NCI-H2171 treated with DMSO at 0.1 percent for 48 hours (cell line): ENCODE measurements around the gene PPP5C.
"Not testable (repeated sequence)": the region's sequence is repeated elsewhere in the genome, so short reads cannot be mapped to it uniquely, and the experiment has no call there.

ENCODE experiments used
- DNase-seq: peaks from one replicate; lab custom pipeline; 2025; lab: John Stamatoyannopoulos, UW

Gene PPP5C

DNA sequence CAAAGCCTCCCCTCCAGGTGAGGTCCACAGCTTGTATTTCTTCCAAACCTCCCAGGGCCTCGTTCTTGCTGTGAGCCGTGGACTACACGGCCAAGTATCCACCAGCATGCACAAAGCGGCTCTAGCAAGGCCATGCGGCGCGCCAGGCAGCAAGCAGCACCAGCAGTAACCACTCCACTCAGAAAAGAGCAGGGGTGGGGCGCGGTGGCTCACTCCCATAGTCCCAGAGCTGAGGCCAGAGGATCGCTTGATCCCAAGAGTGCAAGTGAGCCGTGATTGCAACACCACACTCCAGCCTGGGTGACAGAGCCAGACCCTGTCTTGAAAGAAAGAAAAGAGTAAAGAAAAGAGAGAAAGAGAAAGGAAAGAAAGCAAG is 61.8 kb downstream of the PPP5C start:
- DNase-seq = peak; percentile 46

GRCh38 chr19:46409191-46409590 is 62.3 kb downstream of the PPP5C start:
- DNase-seq = no peak

- DNase-seq = no peak
Measured at GRCh38 chr19:46410205-46411087, 63.6 kb downstream of the PPP5C start.

DNA sequence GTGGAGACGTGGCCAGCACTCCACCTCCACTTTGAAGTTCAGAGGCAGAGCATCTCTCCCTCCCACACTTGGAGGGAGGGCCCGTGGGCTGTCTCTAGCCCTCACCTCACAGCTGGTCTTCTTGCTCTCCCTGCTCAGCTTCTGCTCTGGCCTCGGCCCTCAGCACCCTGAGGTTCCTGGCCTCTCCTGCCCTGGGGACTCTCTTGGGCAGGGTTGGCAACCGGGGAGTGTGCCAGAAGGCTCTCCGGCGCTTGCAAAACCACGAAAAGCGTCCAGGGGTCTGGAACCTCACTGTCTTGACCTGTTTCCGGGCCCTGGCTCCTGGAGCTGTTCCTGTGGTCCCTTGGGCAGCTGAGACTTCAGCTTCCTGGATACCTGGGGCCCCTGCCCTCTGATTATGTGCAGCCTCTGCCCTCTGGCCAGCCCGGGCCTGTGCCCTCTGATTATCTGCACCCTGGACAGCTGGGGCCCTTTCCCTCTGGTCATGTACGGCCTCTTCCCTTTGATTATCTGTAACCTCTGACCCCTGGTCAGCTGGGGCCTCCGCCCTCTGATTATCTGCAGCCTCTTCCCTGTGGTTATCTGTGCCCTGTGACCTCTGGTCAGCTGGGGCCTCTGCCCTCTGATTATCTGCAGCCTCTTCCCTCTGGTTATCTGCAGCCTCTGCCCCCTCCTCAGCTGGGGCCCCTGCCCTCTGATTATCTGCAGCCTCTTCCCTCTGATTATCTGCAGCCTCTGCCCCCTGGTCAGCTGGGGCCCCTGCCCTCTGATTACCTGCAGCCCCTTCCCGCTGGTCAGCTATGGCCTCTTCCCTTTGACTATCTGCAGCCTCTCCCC is 64.4 kb downstream of the PPP5C start:
- no peak for DNase-seq

DNA sequence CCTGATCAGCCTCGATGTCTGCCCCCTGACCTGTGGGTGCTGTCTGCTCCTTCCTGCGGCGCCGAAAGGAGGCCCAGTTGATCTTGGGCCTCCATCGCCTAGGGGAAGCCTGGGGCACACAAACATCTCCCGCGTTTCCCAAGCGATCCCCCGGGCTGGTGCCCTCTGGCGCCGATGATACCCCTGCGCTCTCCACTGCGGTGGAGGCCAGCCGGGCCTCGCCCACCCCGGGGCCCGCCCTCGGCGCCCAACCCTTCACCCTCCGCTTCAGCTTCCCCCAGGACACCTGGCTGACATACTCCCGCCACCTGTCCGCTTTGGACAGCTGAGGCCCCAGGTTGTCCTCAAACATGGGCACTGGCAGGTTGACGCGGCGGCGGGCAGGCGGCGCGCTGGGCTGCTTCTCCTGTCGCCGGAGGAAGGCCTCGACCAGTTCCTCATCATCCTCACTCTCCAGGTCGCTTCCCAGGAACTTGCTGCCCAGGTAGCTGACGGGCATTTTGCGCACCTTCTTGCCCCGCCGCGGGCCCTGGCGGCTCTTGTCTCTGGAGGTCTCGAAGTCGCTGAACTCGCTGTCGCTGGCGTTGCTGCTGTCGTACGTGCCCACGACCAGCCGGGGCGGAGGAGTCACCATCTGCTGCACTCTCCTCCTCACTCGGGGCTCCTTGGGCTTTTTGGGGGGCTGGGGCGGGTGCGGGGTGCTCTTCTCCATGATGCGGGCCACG is 65.2 kb downstream of the PPP5C start:
- DNase-seq = peak; percentile 52

GRCh38 chr19:46412650-46413261 is 65.9 kb downstream of the PPP5C start:
- peak; percentile 29 for DNase-seq

DNA sequence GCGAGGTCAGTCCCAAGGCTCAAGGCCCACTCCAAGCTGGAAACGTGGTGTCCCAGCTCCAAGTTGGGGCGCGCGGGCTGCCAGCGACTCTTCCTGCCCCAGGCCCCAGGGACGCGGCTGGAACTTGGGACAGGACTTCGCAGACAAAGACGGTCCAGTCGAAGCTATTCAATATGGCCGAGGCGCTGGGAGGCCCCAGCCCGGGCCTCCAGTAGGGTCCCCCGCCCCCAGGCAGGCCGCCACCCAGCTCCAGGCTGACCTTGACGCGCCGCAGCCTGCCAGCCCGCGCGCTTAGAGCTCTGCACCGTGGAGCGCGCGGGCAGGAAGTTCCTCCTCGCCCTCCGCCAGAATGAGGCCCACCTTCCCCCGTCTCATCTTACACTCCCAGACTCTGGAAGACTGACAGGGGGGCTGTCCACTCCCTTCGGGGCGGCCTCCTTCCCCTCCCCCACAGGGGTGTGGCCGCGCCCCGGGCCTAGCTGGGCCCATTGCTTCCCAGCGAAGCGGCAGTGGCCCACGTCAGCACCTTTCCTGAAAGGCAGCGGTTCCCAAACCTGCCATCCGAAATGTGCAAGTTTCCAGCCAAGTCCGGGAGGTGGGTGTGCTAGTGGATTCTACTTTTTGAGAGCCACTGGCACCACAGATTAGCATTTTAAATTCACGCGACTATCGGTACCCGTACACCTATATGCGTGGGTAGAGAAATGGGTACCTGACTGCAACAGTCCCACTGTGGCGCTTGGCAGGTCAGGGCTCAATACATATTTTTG is 66.6 kb downstream of the PPP5C start, which contains the start of gene CCDC8:
Gene CCDC8 (minus strand): TSS at position 303 of the 770 bp plus-strand sequence. CDS start 754 bp downstream, outside the sequence.
- peak; percentile 92 for DNase-seq

DNA sequence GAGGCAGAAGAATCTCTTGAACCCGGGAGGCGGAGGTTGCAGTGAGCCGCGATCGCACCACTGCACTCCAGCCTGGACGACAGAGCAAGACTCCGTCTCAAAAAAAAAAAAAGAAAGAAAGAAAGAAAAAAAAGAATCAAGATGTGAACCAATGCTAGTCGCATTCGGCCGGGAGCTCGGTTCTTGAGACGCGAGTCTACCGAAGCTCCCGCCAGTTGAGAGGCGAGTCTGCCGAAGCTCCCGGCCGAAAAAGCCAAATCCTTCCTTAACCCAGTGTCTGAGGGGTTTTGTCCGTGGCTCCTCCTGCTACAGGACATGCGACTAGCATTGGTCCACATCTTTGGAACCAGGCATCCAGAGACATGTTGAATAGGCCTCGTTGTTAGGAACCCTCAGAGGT is 68.0 kb downstream of the PPP5C start:
- not testable (repeated sequence) for DNase-seq

GRCh38 chr19:46415804-46416709 is 69.2 kb downstream of the PPP5C start:
- peak; percentile 71 for DNase-seq

DNA sequence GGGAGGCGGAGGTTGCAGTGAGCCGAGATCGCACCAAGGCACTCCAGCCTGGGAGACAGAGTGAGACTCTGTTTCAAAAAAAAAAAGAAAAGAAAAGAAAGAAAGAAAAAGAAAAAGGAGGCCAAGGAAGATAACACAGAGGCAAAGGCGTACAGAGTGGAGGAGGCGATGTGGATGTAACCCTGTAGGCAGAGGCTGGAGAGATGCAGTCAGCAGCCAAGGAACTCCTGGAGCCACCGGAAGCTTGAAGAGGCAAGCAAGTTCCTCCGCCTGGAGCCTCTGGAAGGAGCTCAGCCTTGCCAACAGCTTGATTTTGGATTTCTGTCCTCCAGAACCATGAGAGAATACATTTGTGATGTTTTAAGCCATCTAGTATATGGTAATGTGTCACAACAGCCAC is 73.2 kb downstream of the PPP5C start:
- no peak for DNase-seq

GRCh38 chr19:46422344-46422743 is 75.5 kb downstream of the PPP5C start:
- no peak for DNase-seq

DNA sequence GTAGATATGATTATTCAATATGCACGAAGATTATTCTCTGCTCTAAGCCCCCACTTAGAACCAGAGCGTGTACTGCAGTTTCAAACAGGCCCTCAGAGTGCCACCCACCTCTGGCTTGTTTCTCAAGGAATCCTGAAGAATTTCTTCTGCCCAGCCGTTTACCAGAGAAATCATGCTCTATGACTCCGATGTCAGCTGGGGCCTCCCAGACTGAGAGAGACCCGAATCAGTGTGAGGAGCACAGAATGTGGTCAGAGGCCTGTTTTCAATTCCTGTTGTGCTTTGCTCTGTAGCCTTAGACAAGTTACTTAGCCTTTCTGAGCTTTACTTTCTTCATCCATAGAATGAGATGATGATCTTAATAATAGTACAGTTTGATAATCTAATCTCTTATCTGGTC is 76.3 kb downstream of the PPP5C start:
- no peak for DNase-seq

DNA sequence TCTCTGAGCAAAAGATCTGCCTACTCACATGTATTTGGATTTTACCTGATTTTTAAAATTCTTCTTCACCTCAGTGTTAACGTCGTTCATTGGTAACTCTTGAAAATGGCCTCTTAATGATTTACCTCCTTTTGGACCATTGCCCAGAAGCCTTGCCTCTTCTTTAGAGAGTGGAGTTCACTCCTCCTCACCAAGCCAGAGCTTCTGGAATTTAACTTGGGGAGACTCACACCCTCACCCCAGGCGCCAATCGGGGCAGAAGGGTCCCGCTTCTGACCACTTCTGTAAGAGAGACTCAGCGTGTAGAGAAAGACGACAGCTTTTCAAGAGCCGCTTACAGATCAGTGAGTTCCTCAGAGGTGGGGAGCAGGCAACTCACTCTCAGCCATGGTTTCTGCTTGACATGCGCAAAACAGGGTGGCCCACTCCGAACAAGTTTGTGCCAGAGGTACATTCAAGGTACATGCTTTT is 79.2 kb downstream of the PPP5C start:
- peak; percentile 59 for DNase-seq

DNA sequence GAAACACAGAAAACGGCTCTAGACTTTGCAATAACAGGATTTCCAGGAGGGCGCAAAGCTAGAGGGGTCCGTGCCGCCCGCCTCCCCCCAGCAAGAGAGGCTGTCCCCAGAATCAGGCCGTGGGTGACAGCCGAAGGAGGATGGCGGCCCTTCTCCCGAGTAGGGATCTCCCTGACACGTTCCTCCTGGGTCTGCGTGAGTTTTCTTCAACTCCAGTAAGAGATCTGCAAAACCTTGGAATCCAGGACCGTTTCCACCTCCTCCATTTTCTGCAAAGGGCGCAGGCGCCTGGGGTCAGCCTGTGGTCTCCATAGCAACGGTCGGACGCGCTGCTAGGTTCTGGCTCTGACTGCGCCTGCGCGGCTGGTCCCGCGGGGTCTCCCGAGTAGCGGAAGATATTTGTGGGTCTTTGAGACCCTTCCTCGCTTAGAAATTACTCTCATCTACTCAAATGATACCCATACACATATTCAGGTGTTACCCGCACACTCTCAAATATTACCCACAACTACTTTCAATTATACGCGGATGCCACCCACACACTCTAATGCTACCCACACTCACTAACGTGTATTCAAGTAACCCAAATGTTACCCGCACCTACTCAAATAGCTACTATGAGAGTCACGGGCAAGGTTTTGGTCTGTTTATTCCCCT is 79.7 kb downstream of the PPP5C start:
- peak; percentile 89 for DNase-seq

- no peak for DNase-seq
Measured at GRCh38 chr19:46427518-46428045, 80.7 kb downstream of the PPP5C start.

DNA sequence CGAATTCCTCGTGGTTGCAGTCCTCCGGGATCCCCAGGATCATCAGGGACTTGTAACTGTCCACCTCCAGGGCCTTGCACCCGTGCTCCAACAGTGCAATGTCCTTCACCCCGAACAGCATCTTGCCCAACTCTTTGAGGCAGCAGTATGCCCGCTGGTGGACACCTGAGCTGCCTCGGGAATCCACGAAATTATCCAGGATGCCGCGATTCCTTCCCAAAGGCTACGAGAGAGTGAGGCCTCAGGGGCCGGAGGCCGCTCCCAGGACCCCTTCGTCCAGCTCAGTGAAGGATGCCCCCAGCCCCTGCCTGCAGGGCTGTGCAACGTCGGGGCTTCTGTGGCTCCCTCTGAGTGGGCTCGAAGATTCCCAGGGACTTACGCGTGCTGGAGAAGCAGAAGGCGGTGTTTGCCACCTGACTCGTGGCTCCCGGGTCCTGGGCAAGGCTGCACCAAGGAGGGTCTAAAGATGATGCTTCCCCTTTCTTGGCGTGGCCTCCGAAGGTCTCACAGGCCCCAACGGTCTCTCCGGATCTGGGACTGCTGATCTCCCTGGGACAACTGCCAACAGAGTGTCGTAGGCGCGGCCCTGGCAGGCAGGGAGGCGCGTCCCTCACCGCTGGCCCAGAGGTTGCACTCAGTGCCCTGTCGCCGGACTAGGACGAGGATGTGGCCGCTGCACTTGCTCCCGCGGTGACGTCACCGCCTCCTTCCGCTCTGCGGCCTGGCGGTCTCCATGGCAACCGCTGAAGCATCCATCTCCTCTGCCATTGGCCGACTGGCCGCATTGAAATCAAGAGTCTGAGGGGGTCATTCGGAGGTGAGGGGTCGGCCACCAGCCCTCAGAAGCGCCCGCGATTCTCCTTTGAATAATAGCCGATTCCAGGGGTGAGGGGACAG is 81.6 kb downstream of the PPP5C start, which contains the start of gene PNMA8C:
Gene PNMA8C (minus strand): TSS at position 698 of the 897 bp plus-strand sequence. CDS start 577 bp downstream, at position 121.
- DNase-seq = no peak

- no peak for DNase-seq
Measured at GRCh38 chr19:46429999-46430398, 83.1 kb downstream of the PPP5C start.

DNA sequence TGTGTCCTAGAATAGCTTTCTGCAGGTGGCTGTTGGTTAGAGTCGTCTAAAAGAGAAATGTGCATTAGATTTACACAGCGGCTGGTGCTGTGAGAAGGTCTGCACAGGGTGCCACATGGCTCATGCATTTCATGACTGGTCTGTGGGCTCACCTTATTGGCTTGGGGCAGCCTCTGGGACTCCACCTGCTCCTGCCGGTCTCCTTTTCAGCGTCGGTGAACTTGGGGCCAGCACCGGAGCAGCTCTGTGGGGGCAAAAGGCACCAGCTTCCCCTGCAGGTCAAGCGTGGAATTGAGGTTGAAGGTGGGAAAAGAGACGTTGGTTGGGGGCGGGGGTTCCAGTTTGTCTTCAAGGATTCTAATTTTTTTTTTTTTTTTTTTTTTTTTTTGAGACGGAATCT is 84.9 kb downstream of the PPP5C start:
- DNase-seq = no peak
